ENCODE data around the gene NRAP.

Gene NRAP

GRCh38 chr10:113630929-113631533 is 32.8 kb downstream of the NRAP start:
- no peak for FAIRE-seq

GRCh38 chr10:113628607-113629153 is 35.2 kb downstream of the NRAP start:
- no peak for FAIRE-seq

GRCh38 chr10:113627836-113628235 is 36.0 kb downstream of the NRAP start:
- FAIRE-seq, result no peak

- FAIRE-seq, result no peak
Observed at GRCh38 chr10:113626809-113627355, 37.0 kb downstream of the NRAP start.

- FAIRE-seq, result no peak
Observed at GRCh38 chr10:113625461-113626186, 38.2 kb downstream of the NRAP start.

GRCh38 chr10:113622831-113623230 is 41.0 kb downstream of the NRAP start:
- no peak for FAIRE-seq

GRCh38 chr10:113621799-113622198 is 42.0 kb downstream of the NRAP start:
- FAIRE-seq, result no peak

- FAIRE-seq, result no peak
Observed at GRCh38 chr10:113620936-113621335, 42.9 kb downstream of the NRAP start.

- no peak for FAIRE-seq
Observed at GRCh38 chr10:113620511-113620910, 43.3 kb downstream of the NRAP start.

GRCh38 chr10:113619401-113619800 is 44.4 kb downstream of the NRAP start:
- no peak for FAIRE-seq

- FAIRE-seq, result no peak
Observed at GRCh38 chr10:113618338-113618737, 45.5 kb downstream of the NRAP start.

- FAIRE-seq, result no peak
Observed at GRCh38 chr10:113617086-113617485, 46.8 kb downstream of the NRAP start.

- no peak for FAIRE-seq
Observed at GRCh38 chr10:113616244-113617074, 47.4 kb downstream of the NRAP start.

- FAIRE-seq, result no peak
Observed at GRCh38 chr10:113613977-113614690, 49.7 kb downstream of the NRAP start.

GRCh38 chr10:113613427-113613826 is 50.4 kb downstream of the NRAP start:
- FAIRE-seq, result no peak

GRCh38 chr10:113612154-113612553 is 51.7 kb downstream of the NRAP start:
- no peak for FAIRE-seq

GRCh38 chr10:113610631-113611601 is 52.9 kb downstream of the NRAP start:
- no peak for FAIRE-seq

- FAIRE-seq, result no peak
Observed at GRCh38 chr10:113609704-113610108, 54.1 kb downstream of the NRAP start.

GRCh38 chr10:113605268-113605978 is 58.4 kb downstream of the NRAP start:
- no peak for FAIRE-seq

- no peak for FAIRE-seq
Observed at GRCh38 chr10:113604572-113604971, 59.3 kb downstream of the NRAP start.

All from islet of Langerhans (tissue), 1 donor.